Left renal pelvis (tissue), 4 donors: ENCODE measurements around the gene PLD1. TPM values are rescaled to one million over a fixed set of nuclear protein-coding genes. Genes with fewer than 3 reads are reported as not detected.
"Not testable (repeated sequence)": the region's sequence is repeated elsewhere in the genome, so short reads cannot be mapped to it uniquely, and the experiment has no call there.

Experiments used
- DNase-seq, 4 donors: peaks; one replicate each; pipeline ENCODE4 v3.0.0-alpha.2; 2013; ENCODE audit warnings: low read depth in 4 of 4, low spot score in 3 of 4
- polyA plus RNA-seq, 4 donors: library from polyadenylated mRNA; unstranded; fragments of 120-200 nt; gene quantifications; one replicate each; pipeline ENCODE4 v1.2.1, GENCODE V29; 2013; ENCODE audit not compliant: insufficient read length in 4 of 4

The PLD1 gene, protein sequence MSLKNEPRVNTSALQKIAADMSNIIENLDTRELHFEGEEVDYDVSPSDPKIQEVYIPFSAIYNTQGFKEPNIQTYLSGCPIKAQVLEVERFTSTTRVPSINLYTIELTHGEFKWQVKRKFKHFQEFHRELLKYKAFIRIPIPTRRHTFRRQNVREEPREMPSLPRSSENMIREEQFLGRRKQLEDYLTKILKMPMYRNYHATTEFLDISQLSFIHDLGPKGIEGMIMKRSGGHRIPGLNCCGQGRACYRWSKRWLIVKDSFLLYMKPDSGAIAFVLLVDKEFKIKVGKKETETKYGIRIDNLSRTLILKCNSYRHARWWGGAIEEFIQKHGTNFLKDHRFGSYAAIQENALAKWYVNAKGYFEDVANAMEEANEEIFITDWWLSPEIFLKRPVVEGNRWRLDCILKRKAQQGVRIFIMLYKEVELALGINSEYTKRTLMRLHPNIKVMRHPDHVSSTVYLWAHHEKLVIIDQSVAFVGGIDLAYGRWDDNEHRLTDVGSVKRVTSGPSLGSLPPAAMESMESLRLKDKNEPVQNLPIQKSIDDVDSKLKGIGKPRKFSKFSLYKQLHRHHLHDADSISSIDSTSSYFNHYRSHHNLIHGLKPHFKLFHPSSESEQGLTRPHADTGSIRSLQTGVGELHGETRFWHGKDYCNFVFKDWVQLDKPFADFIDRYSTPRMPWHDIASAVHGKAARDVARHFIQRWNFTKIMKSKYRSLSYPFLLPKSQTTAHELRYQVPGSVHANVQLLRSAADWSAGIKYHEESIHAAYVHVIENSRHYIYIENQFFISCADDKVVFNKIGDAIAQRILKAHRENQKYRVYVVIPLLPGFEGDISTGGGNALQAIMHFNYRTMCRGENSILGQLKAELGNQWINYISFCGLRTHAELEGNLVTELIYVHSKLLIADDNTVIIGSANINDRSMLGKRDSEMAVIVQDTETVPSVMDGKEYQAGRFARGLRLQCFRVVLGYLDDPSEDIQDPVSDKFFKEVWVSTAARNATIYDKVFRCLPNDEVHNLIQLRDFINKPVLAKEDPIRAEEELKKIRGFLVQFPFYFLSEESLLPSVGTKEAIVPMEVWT
- 10 to 100 TPM in 3 of 4 donors, 1 to 10 TPM in 1; 9.4 to 13.7 (median 12.8) TPM for polyA plus RNA-seq

DNA sequence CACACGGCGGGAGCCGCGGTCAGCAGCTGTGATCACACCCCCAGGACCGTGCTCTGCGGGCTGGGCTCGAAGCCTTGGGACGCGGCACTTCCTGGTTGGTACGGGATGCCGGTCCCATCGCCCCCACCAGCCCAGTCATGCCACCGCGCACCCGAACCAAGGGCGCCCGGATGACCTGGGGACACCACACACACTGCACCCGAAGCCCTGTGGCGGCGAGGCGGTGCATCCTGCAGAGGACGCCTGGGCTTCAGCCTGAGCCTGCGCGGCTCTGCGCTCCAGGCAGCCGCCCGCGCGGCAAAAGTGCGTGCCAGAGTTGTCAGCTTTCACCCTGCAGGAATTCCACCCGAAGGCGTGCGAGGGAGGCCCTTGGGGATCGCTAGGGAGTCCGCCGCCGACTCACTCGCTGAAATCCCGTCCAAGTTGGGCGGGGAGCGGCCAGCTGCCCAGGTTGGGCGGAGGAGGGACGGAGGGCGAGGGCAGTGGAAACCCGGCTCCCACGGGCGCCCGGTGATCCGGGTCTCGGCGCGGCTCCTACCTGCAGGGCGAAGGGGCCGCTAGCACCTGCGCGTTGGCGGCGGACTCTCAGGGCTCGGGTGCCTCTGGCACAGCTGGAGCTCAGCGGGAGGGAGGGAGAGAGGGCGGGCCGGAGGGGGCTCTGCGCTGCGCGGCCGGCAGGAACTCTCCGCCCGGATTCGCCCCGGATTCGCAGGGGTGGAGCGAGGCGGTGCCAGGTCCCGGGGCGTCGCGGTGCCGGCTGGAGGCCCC is at the start of gene PLD1:
Gene PLD1, minus strand, starts transcription at position 623 of the 768 bp plus-strand sequence. CDS start 72,432 bp downstream, outside the sequence.
- DNase-seq = peak in 3 of 4 donors; percentile 49 to 55 (median 54)

DNA sequence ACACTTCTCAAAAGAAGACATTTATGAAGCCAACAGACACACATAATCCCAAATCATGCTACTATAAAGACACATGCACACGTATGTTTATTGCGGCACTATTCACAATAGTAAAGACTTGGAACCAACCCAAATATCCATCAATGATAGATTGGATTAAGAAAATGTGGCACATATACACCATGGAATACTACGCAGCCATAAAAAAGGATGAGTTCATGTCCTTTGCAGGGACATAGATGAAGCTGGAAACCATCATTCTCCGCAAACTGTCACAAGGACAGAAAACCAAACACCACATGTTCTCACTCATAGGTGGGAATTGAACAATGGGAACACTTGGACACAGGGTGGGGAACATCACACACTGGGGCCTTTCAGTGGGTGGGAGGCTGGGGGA is 48.5 kb upstream of the PLD1 start:
- DNase-seq = not testable (repeated sequence)

DNA sequence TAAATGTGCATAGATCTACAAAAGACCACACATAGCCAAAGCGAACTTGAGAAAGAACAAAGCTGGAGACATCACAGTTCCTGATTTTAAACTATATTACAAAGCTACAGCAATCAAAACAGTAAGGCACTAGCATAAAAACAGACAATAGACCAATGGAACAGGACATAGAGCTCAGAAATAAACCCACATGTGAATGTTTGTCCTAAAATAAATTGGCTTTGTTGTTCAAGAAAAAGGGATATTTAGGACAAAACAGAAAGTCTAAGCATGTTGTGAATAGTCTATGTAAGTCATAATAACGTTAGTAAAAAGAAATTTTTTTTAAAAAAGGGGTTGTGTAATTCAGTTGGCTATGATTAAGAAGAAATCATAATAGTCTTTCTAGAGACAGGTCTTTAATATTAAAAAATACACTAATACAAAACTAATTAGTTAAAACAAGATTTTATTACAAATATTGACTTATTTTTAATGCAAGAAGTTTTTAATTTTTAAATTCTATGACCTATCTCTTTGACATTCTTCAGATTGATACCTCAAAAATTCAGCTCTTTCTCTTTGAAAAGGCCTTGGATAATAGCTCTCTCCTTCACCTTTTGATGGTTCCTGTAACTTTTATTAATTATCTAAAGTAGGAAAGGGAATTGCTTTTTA is 44.5 kb upstream of the PLD1 start:
- no peak for DNase-seq

DNA sequence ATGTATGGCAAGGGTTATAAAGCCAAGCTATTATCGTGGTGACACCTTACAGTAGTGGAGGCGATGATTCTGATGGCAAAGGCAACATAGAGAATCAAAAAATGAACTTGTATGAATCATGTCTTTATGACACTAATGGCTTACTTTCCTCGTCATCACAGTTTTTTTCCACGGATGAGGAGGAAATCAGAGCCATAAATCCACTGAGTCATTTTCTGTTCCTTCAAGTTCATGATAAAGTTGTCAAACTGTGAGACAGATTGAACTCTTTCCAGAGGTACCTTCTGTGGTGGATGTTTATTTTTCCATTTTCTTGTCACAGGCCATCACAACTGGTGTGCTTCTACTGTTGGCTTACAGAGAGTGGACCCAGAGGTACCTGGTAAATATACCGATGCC is 41.4 kb upstream of the PLD1 start:
- no peak for DNase-seq

DNA sequence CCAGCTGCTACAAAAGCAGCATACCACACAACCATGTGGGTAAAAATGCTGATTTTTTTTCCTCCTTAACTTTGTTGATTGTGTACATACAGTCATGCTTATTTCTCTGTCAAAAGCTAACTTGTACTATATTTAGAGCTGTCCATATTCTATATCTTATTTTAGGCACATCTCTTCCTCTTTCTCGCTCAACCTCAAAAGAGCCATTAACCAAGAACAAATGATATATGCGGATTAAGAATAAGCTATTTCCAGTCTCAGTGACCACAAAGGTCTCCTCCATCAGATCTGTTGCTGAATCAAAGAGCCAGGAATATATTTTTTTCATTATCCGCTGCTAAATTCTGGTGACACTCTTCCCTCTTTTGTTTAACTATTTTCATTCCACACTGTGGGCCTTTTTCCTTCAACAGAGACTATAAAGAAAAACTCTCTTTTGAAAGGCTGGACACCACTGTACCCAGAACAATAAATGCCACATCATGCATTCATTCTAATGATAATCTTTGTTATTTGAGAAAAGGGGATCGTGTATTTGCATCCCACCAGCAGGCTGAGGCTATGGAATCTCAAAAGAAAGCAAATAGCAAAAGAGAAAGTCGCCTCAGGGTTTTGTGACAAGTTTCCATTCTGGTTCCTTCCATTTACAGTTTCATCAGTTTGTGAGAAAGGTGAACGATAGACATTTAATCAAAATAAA is 40.8 kb upstream of the PLD1 start:
- no peak for DNase-seq

DNA sequence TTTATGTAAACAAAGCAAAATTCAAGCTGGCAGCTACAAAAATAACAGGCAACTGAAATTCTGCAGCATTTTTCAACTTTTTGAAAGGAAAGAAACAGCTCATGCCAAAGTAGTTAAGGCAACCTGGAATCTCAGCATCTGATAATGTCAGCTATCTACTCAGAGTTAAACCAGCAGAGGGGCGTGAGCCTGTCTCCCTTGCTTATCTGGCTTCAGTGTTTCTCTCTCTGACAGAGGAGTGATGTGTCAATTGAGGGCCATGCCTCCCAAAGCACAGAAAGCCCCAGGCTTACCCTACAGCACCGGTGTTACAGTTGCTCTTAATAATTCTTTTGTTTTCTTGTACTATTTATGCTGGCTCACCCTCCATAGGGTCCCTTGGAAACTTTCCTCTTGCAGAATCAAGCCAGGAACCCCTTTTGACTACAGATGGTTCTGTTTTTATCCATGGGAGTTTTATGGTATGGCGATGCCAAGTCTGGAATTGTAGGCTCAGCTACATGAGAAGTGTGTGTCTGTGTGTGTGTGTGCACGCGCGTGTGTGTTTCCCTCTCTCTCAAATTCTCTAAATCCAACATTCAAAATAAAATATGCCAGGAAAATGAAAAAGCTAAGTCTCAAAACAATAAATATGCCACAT is 40.2 kb upstream of the PLD1 start:
- DNase-seq = no peak

DNA sequence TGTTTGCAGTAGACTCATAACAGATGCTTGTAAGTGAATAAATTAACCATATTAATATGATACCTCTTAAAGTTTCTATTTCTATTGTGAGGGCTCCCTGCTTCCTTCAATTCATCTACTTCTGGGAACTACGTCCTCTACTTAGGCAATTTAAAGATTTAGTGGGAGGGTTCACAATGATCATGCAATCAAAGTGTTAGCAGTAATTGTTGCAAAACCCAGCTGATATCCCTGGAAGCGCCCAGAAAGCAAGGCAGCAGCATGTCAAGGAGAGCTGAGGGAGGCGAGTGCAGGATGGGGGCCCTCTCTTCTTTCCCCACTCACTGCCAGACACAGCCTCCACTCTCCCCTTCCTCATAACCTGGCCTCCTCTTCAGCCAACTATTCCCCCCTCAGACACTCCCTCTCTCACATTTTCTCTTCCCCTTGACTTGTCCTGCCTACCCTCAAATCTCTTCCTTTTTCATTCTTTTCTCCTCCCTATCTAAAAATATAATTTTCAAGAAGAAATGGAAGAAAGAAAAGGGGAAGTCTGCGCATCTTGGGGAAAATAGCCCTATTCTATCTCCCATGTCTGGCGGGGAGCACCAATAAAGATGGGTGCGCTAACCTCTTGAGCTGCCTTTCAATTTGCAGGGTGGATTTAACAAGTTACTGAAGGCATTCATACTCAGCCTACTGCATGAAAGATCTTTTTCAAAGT is 39.5 kb upstream of the PLD1 start:
- DNase-seq = no peak

DNA sequence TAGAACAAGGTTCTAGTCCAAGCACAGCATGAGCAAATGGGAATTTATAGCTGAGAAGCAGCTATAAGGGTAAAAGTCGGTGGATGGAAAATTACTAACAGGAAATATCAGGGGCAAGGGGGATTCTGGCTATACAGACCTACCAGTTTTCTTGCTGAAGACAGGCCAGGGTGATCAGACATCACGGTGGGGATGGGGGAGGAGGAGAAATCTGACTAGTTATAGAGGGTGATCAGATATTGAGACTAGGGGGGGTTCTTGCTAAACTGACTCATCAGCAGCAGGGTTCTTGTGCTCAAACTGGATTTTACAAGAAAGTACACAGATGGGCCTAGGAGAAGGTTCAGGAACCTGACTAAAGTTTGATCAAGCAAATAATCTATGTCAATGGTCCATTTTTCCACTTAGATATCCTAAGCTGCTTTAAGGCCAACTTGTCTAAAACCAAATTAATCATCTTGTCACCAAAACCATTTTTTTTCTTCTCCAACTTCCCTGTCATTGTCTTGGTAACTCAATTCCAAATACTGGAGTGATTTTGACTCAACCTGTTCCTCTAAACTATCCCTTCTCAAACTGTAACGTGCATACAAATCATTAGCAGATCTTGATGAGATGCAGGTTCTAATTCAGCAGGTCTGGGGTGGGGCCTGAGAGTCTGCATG is 37.4 kb upstream of the PLD1 start:
- no peak for DNase-seq

DNA sequence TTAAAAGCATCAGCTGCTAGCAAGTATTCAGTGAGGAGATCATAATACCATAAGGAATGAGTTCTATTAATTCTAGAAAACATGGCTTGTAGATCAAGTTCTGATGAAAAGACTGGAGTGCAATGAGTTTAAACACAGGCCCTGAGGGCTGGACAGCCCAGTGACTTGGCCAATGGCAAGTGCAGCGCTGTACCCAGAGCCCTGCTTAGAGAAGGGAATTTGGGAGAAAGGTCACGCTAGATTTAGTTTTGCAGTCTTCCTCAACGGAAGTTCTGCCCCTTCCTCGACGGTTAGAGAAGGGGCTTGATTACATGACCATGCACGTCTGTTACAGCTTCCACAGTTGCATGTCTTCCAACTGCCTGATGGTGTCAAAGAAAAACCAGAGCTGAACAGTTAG is 36.9 kb upstream of the PLD1 start:
- DNase-seq = no peak

DNA sequence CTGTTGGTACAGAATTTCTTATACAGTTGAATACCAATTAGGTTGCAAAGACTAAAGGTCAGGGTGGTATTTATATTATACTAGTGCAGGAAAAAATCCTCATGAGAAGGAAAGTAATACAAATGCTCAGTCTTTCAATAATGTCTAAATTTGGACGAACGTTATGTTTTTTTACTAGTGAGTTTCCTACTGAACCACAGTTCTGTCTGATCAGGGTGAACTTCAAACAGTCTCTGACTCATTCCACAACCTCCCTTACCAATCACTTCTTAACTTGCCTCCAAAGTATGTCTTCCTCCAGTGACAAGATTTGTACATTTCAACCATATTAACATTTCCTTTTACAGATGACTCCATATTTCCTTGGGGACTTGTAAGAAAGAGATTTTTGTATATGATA is 36.3 kb upstream of the PLD1 start:
- no peak for DNase-seq

DNA sequence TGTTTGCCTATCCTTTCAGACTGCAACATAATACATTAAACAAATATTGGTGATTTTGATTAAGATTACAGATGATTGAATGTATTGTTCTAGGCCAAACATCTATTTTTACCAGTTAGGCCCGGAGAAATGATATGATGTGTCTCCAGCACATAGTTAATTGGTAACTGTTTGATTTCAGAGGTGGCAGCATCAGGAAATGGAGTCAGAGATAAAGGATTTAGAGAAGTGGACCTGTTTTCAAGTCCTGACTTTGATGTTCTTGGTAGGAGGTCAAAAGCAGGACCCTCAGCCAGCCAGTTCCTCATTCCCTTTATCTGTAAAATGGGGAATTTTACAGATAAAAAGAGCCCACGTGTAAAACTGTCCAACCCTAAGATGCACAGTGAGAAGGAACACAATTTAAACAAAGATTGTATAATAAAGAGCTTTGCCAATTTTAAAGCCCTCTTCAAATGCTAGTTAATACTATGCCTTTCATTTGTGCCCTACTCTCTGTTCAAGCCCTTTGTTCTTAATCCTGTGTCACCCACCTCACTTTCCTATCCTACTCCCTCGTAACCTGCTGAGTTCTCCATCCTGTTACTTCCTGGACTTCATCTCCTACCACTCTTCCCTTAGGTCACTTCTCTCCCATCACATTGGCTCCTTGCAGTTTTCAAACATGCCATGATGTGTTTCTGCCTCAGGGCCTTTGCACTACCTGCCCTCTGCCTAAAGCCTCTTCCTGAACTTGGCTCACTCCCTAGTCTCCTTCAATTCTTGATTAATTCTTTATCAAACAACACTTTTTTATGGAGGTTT is 35.4 kb upstream of the PLD1 start:
- no peak for DNase-seq

DNA sequence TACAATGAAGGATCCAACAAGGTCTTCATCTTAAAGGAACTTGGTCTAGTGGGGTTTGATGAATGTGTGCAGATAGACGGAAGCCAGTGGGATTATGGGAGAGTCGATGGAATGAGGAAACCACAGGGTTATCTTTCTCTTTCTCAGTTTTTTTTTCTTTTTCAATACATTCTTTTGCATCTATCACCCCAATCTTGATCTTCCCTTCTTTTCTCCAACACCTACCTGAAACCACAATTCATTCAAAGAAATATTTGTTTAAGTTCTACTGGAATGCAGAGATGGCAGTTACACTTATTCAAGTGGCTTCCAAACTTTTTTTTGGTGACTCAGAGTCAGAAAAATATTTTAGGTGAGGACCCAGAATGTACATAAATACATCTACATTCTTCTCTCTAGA is 34.6 kb upstream of the PLD1 start:
- DNase-seq = no peak

DNA sequence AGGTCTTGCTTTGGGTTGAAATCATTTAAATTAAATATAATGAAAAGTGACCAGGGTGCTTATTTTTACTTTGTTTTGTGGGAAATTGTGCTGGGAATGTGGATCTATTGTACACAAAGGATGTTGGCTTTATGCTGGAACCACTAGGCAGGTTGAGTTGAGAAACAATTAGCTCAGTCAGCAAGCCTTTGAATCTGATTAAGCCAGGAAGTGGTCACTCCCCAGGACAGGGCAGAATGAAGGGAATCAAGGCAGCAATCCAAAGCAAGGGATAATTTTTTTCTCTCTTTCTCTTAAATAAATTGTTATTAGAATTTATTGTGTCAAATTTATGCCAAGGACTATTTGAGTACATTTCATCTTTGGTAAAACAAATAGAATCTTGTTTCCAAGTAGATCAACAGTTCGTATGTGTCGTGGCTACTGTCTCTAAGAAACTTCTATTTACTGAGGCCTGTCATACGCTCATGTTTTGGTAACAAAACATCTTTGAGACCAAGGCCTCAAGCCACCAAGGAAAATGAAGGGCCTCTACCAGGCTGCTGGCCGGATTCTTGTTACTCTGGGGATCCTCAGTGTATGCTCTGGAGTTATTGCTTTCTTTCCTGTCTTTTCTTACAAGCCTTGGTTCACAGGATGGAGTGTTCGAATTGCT is 32.7 kb upstream of the PLD1 start, which contains the start of gene TMEM212:
Gene TMEM212, plus strand, starts transcription at position 486 of the 655 bp plus-strand sequence. Its CDS starts 35 bp downstream, at position 521.
- no peak for DNase-seq

DNA sequence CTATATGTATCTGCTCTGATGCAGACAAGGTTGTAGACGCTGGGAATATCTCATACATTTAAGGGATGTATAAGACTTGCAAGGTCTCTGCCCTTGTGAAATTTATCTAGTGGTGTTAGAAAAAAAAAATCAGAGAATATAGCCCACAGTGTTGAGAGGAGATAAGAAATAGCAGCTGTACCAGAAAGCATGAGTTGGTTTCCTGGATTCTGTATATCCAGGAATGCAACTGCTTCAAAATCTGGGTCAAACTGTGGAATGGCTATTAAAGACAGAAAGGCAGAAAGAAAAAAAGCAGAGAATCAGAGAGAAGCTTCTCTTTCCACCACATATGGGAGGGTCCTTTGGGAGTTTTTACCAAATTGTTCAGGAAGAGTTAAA is 31.3 kb upstream of the PLD1 start:
- no peak for DNase-seq

DNA sequence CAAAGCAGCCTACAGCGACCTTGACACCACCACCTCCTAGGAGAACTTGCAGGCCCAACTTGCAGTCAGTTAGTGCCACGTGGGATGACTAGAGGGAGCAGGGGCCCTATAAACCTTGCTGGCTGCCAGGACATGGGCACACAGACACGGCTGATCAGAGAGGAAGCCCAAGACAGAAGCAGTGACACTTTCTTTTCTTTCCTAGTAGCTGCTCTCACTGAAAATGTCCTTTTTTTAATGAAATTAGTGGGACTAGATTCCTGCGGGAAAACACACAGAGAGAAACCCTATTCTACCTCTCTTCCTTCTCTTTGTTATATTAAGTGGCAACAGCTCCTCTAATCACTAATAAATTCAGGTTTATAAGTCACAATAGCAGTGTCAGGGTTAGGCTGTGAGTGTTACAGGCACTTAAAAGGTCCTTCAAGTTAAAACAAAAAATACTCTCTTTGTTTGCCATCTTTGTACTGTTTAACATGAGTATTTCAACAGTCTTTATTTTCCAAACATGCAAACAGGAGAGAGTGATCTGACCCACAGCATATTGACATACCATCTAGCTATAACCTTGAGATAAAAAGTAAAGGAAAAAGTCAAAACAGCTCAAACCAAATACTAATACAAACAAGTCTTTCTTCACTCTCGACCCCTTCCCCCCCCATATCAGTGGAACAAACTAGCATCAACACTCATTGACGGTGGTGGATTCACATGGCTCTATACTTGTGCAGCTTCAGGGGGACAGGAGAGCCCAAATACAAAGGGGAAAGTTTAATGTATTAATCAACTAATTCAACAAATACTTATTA is 30.7 kb upstream of the PLD1 start:
- no peak for DNase-seq

DNA sequence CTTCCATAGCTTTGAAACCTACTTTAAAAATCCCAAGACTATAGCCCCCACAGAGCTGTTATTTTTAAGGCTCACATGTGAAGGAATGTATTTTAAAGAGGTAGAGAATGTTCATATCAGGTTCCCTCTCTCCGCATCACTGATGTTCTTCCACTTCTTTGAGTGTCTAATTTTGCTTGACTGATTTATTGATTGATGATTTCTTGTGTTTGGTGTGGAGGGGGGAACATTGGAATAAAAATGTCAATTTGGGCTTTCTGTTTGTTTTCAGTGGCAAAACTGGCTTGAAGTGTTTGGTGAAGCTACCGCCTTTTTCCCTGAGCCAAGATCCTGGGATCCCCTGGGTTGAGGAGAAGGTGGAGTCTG is 30.1 kb upstream of the PLD1 start:
- DNase-seq = no peak
